Omental fat pad (tissue), 4 donors: ENCODE data around the gene KCNJ1. TPM values are rescaled to one million over a fixed set of nuclear protein-coding genes. Genes with fewer than 3 reads are reported as not detected.

Experiments used
- ATAC-seq: fragments of 150-250 bp; one replicate; pipeline ENCODE4 v1.9.1; 2016; ENCODE audit warnings: mild to moderate bottlenecking, moderate library complexity; ENCODE audit not compliant: low FRiP score
- DNase-seq: peaks from one replicate; pipeline ENCODE4 v3.0.0-alpha.2; 2019; ENCODE audit warnings: low spot score
- total RNA-seq, 4 donors: library from RNA; depleted of rRNA; stranded (reverse); fragments of >200 nt; gene quantifications; one replicate each; pipeline ENCODE4 v1.1.0, GENCODE V29; 2016
- TF ChIP-seq, protein P1 (sequence below), 3 donors: fragments of 450-650 bp; IDR thresholded peaks; one replicate each; pipeline ENCODE4 v1.5.1; 2016 to 2017; ENCODE audit warnings: antibody characterized with exemption in 3 of 3, mild to moderate bottlenecking in 3 of 3, moderate library complexity in 2 of 3

KCNJ1 gene
- total RNA-seq, 4 donors from 2014 or later = 0.96 TPM; not detected in 3

DNA sequence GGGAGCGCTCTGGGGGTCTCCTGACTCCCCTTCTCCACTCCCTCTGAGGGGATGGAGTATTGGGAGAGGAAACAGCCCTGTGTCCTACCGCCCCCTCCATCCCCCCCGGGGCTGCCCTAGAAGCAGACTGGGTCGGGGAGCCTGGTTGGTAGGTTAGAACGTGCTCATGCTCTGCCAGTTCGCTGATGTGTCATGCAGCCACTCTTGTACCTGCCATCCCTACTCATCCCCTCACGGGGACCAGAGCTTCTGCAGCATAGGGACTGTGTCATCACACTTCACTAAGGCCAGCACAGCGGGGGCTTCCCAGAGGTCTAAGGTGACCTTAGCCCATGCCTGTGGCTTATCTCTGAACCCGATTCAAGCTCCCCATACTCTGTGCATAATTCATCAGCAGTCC lies 4.7 kb downstream of the KCNJ1 start:
- TF ChIP-seq, protein P1, sequence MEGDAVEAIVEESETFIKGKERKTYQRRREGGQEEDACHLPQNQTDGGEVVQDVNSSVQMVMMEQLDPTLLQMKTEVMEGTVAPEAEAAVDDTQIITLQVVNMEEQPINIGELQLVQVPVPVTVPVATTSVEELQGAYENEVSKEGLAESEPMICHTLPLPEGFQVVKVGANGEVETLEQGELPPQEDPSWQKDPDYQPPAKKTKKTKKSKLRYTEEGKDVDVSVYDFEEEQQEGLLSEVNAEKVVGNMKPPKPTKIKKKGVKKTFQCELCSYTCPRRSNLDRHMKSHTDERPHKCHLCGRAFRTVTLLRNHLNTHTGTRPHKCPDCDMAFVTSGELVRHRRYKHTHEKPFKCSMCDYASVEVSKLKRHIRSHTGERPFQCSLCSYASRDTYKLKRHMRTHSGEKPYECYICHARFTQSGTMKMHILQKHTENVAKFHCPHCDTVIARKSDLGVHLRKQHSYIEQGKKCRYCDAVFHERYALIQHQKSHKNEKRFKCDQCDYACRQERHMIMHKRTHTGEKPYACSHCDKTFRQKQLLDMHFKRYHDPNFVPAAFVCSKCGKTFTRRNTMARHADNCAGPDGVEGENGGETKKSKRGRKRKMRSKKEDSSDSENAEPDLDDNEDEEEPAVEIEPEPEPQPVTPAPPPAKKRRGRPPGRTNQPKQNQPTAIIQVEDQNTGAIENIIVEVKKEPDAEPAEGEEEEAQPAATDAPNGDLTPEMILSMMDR (IDR thresholded peaks at IDR 0.05) = no peak
- ATAC-seq = no peak
- no peak for DNase-seq

DNA sequence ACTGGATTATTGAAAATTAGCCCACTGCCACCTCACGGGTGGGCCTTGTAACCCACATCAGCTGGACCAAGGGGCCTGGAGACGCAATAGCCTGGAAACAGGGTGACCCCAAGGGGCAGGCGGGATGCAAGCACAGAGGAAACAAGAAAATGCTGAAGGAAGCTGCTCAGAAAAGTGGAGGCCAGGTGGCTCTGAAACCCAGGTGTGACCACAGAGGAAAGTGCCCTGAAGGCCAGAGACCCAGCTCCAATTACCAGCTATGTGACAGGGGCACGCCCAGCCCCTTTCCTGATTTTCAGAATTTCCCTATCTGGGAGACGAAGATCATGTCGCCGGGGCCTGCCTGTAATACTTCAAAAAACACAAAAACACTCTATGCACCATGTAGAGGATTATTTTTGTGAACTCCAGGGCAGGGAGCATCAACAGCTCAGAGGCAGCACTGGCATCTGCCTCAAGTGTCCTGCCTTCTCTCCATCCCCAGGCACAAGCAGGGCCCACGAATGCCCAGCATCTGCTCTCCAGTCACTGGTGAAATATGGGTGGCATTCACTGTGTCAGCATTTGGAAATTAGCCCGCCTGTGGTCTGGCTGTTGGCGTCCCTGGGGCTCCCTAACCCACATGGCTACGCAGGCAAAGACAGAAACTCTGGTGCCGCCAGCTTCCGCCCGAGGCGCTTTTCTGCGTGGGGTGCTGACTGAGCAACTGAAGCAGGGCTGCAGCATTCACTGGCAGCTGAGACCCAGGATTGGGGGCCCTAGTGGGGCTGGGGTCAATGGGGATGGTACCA lies 6.3 kb downstream of the KCNJ1 start:
- DNase-seq (no peak), ATAC-seq (no peak)
- TF ChIP-seq, protein P1 (IDR thresholded peaks at IDR 0.05) = no peak

DNA sequence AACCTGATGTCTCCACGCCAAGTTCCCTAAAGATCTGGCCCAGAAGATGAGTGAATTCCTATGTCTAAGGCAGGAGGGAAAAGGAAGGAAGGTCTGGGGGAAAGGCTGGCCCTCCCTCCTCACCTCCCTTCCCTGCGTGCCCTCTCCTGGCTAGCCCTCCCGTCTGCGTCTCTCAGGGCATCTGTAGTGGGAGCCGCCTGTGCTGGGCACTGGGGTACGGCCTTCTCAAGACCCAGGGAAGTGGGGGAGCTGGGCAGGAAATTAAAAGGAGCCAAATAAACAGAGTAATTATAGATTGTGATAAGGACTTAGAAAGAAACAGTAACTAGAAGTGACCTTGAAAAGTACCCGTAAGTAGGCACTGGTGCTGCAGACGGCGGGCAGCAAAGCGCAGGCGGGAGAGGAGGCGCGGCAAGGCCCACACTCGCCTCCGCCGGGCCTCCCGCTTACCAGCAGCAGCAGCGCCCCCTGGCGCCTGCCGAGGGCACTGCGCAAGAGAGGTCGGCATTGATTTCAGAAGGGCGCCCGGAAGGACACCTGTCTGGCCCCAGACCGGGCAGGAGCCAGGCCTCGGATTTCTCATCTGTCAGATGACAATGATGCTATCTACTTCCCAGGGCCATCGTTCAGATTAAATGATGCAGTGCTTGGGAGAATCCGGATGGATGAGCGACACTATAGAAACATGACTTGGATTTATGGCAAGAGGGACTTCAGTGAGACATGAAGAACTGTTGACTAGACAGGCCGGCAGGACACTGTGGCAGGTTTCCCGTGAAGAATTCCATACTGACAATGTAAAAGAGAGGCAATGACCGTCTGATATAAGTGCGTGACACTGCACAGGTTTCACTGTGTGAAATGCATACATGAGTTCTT lies 7.3 kb downstream of the KCNJ1 start:
- peak; percentile 48 for DNase-seq
- no peak for ATAC-seq
- TF ChIP-seq, protein P1 (IDR thresholded peaks at IDR 0.05) = no peak

DNA sequence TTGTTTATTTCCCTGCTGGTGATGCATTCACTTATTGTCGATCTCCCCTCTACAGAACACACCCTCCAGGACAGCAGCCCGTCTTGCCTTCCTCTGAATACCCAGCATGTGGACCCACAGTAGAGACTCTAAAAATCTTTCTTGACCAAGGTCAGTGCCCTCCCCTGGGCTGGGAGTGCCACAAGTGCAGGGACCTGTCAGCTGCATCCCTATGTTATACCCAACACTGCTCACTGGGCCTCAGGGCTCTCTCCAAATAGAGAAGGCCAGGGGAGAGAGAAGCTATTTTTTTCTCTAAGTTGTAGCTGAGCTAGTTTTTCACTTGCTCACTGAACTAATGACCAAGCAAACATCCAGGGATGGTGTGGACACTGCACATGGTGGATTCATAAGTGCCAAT lies 9.8 kb downstream of the KCNJ1 start:
- ATAC-seq = no peak
- TF ChIP-seq, protein P1 (IDR thresholded peaks at IDR 0.05) = no peak
- no peak for DNase-seq

DNA sequence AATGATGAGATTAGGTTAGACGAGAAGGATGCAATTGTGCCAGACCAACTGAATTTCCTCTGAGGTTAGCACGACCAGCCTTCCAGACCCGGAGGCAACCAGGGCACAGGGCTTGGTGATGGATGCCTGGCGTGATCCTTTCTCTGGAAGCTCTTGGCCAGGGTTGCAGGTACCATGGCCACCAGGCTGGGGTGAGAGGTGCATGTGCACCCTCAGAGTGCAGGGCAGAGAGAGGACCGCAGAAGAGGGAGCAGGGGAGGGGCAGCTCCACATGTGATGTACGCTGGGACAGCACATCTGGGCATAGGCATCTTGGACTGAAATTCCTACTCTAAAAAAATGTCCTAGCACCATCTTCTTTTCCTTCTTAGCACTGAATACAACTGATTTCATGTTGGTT lies 10.9 kb downstream of the KCNJ1 start:
- DNase-seq (no peak), ATAC-seq (no peak)
- TF ChIP-seq, protein P1 (IDR thresholded peaks at IDR 0.05) = no peak

DNA sequence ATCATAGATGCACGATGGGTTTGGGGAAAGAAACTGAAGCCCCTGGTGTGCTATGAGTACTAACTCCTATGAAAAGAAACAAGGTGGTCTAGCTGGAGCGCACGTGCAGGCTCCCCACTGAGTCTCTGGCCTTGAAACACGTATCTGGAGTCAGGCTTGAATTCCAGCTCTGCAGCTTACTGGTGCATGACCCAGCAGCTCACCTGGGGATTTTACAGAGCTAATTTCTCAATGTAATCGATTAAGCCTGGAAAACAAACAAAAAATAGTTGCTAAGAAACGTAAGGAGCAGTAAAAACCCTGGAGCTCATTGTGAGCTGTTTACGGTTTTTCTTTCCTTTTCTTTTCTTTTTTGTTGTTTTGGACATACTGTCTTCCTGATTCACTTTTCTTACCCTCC lies 12.3 kb downstream of the KCNJ1 start:
- TF ChIP-seq, protein P1 (IDR thresholded peaks at IDR 0.05) = no peak
- no peak for ATAC-seq
- DNase-seq = no peak
